Pons (tissue), 1 donor: Measurements from ENCODE around the gene TFPT.
A peak's percentile ranks its signal among the peaks of the same experiment; 100 is the strongest.

Experiments used
- DNase-seq: peaks from one replicate; pipeline ENCODE4 v3.0.0-alpha.2; 2016; ENCODE audit warnings: low spot score

Gene TFPT

GRCh38 chr19:54149021-54149812 is 33.8 kb upstream of the TFPT start:
- DNase-seq: no peak

GRCh38 chr19:54148158-54148557 is 32.7 kb upstream of the TFPT start:
- no peak for DNase-seq

GRCh38 chr19:54147676-54148075 is 32.2 kb upstream of the TFPT start:
- DNase-seq: no peak

GRCh38 chr19:54145541-54146158 is 30.2 kb upstream of the TFPT start:
- no peak for DNase-seq

- DNase-seq: no peak
Measured at GRCh38 chr19:54142166-54142780, 26.8 kb upstream of the TFPT start.

- DNase-seq: no peak
Measured at GRCh38 chr19:54141356-54141755, 25.9 kb upstream of the TFPT start.

- DNase-seq: no peak
Measured at GRCh38 chr19:54138489-54139256, 23.2 kb upstream of the TFPT start.

GRCh38 chr19:54137699-54138488 is 22.4 kb upstream of the TFPT start, which contains the start of gene CNOT3:
TSS of gene CNOT3 (plus strand) at chr19:54137762. CDS start at chr19:54142979, 5,217 bp downstream.
- no peak for DNase-seq

GRCh38 chr19:54136864-54137698 is 21.6 kb upstream of the TFPT start:
- peak; percentile 100 for DNase-seq

- no peak for DNase-seq
Measured at GRCh38 chr19:54136086-54136863, 20.8 kb upstream of the TFPT start.

GRCh38 chr19:54133957-54134590 is 18.6 kb upstream of the TFPT start:
- no peak for DNase-seq

GRCh38 chr19:54133312-54133956 is 18.0 kb upstream of the TFPT start:
- DNase-seq: peak; percentile 44

GRCh38 chr19:54129617-54129996 is 14.2 kb upstream of the TFPT start:
- no peak for DNase-seq

GRCh38 chr19:54128796-54129616 is 13.5 kb upstream of the TFPT start:
- no peak for DNase-seq

GRCh38 chr19:54128441-54128725 is 12.9 kb upstream of the TFPT start:
- DNase-seq: no peak

GRCh38 chr19:54127688-54128440 is 12.4 kb upstream of the TFPT start:
- DNase-seq: no peak

GRCh38 chr19:54125713-54126112 is 10.3 kb upstream of the TFPT start:
- no peak for DNase-seq
